GM21526 (cell line): Measurements from ENCODE around the gene ZNF32.

Experiments used
- ATAC-seq: cut with Tn5 transposase; IDR thresholded peaks from one replicate; pipeline ENCODE4 v1.9.1; 2021; ENCODE audit warnings: moderate library complexity; ENCODE audit not compliant: unreplicated experiment, low FRiP score

ZNF32 gene, protein sequence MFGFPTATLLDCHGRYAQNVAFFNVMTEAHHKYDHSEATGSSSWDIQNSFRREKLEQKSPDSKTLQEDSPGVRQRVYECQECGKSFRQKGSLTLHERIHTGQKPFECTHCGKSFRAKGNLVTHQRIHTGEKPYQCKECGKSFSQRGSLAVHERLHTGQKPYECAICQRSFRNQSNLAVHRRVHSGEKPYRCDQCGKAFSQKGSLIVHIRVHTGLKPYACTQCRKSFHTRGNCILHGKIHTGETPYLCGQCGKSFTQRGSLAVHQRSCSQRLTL

DNA sequence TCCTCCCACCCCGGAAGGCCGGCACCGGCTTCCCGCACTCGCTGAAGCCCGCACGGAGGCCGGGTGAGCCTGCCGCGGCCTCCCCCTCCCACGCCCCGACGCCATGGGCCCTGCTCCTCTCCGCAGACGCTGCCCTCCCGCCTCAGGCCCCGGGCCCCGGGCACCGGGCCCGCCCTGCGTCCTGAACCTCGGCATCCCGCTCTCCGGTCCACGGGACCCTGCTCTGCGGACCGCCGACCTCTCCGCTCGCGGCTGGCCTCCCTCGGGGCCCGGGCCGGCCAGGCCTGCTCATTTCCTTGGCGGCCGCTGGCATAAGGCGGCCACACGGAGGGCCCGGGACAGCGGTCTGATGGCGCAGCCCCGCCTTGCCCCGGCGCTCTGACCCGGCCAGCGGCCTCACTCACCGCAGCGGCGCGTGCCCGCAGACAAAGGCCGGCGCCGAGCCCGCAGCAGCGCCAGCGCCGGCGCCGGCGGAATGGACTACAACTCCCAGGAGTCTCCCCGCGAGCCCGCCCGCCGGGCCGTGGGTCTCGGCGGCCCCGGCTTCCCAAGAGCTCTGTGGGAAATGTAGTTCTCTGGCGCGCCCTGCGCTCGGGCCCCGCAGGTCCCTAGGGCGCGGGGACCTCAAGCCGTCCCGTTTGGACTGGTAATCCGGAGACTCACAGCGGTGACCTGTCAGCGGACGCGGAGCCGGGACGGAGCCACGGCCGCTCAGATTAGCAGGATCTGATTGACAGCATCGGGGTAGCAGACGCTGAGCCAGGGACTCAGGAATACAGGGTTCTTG is at the start of gene ZNF32:
ZNF32 (minus strand) TSS at position 484 of the 787 bp plus-strand sequence. CDS start 2,748 bp downstream, outside the sequence.
- ATAC-seq: peak; percentile 99

DNA sequence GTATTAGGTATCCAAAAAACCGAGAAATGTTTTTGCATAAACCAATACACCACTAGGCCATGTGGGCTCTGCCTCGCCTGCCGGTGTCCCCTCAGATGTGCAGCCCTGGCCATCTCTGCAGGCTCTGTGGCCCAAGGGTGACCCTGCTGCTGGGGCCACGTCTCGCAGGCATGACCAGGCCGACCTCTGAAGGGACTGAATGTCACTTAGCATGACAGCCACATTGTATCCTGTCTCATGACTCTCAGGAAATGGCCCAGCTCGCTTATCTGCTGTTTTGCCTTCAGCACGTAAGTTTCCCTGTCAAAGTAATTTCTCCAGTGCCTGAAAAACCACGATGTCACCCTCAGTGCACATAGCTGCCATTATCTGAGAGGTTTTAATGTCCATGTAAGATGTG is 49.5 kb upstream of the ZNF32 start:
- ATAC-seq: no peak

DNA sequence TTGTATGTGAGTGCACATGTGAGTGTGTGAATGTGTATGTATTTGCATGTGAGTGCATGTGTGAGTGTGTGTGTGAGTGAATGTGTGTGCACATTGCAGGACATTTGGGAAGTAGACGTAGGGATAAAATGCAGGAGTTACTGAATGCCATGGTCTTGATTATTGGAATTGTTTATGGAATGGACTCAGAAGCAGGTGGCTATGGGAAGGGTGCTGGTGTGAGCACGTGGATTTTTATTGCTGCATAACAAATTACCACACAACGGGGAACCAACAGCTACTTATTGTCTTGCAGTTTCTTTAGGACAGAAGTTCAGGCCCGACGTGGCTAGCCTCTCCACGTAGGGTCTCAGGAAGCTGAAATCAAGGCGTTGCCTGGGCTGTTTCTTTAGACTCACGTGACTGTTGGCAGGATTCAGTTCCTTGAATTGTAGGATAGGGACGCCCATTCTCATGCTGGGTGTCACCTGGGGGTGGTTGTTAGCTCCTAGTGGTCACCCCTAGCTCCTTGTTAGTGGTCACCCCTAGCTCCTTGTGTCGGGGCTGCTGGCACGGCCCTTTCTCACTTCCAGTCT is 48.3 kb upstream of the ZNF32 start:
- no peak for ATAC-seq

DNA sequence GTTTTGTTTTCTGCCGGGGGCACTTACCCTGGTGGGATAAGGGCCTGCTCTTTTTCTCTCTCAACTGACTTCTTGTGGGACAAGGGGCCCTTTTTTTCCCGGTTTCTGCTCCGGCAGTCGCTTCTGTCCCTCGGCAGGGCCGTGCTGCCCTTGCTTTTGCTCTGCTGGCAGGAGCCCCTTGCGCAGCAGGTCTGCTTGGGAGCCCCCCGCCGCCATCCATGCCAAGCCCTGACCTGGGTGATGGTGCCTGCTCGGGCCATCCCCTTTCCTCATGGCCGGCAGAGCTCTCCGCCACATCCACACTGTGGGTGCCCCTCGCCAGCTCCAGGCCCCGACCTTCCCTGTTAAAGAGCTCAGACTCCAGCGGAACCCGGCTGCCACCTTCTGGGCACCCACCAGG is 47.0 kb upstream of the ZNF32 start:
- ATAC-seq: no peak

DNA sequence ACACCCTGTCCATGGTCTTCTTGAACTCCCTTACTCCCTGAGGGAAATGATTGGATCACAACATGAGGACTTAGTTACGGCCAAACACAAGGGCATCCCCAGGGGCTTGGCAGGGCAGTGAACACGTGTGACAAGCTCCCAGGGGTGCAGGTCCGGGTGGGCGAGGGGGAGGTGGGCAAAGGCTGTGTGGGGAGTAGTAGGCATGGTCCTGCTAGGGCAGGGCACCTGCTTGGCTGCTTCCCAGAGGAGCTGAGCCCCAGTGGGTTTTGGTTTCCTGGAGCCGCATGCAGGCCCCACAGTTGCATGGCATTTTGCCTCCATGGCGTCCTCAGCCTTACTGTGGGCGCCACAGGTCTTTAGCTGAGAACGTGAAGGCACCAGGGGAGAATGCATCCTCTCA is 46.6 kb upstream of the ZNF32 start:
- no peak for ATAC-seq

DNA sequence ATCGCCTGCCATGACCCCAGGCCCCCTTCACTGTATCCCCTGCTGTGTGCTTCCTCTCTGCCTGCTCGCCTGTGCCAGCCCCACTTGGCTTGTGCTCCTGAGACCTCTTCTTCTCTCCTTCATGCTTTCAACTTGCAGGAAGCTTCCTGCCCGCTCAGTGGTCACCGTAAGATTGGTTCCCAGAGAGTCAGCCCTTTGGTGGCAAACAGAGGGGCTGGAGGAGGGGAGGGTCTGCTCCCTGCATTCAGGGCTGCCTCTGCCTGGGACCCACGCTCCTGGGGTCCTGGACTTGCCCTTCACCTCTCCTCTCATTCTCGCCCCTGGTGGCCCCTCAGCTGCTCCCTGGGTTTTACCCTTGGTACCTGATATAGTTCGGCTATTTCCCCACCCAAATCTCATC is 45.8 kb upstream of the ZNF32 start:
- ATAC-seq: no peak

DNA sequence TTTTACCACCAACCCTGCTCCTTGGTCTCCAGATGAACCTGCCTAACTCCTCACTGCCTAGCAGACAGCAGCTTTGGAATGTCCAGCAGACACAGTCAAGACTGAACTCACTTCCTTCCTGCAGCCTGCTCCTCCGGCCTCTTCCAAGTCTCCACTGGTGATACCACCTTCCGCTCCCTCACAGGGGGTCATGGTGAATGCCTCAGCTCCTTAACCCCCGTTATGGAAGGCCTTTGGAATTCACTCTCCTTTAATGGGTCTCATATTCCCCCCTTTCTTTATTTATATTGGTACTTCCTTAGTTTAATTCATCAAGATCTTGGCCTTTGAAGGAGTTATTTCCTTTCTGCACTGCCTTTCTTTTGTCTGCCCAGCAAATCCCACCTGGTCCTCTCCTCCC is 44.9 kb upstream of the ZNF32 start:
- no peak for ATAC-seq

DNA sequence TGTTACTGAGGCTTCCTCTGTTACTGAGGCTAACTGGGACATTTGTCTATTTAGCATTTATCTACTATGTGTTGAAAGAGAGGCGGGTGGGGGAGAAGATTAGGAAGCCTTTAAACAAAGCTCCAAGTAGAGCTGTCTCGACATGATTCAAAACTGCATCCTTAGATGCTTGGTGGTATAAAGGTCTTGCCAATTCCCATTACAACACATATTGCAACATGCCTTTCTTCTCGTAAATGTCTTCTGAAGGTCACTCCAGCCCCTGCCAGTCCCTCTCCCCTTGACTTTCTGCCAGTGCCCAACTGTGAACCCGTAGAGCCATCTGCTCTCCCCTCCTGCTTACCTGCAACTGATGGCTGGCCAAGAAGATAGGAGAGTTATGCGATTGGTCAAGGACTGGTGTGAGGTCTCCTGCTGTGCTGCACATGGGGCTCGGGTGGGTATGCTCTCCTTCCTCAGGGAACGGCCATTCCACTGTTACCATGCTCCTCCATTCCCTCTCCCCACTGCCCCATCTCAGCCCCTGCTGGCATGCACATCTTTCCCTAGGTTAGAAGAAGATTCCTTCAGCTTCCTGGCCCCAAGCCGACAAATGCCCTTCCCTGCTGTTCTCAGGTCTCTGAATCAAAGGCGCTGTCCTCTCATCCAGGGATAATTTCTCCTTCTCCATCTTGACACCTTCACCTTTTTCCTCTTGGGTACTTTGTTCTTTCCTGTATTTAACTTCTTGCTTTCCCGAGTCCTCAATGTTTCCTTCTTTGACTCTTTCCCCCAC is 43.6 kb upstream of the ZNF32 start:
- no peak for ATAC-seq

DNA sequence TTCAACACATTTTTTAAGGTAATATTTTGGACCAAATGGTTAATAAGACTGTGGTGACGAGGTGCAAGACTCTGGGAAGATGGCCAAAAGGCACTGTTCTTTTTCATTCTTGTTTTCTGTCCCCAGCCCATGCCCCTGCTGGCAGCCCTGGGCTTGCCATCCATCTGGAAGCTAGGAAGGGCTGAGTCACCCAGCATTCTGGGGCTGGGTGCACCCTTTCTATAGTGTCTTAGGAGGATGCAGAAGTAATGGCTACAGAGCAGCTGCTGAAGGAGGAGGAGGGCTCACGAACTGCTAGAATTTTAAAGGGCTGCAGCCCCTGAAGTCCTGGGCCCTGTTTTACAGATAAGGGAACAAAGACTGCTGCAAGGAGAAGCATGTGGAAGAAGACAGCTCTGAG is 42.8 kb upstream of the ZNF32 start:
- no peak for ATAC-seq

DNA sequence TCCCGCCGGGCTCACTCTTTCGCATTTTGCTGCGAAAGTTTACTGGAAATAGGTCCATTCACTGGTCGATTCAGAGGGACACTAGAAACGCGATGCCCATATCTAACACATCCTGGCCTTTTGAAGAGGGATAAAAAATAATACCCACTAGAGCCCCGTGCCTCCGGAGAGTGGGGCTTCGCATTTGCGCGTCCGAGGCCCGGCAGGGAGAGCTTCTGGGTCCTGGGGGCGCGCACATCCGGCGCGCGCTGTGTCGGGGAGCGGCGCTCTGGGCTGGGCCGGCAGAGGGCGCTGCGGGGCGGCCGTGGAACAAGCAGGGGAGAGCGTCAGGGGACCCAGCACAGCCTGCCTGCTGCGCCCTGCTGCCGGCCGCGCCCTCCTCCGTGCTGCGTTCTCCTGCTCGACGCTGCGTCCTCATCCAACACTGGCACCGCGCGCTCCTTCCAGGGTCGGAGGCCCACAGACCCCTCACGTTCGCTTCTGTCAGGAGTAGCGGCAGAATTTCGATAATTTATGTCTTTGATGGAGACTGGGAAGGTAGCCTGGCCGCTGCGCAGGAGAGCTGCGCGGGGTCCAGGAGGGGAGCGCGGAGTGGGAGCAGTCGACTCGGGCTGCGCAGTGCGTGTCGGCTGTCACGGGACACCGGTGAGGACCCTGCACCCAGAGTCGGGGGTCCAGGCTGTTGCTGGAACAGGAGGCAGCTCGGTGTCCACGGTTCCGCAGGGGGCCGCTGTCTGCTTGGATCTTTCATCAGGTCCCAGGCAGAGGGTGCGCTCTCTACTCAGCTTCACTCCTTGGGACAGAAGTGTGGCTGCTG is 41.5 kb upstream of the ZNF32 start:
- peak; percentile 97 for ATAC-seq

DNA sequence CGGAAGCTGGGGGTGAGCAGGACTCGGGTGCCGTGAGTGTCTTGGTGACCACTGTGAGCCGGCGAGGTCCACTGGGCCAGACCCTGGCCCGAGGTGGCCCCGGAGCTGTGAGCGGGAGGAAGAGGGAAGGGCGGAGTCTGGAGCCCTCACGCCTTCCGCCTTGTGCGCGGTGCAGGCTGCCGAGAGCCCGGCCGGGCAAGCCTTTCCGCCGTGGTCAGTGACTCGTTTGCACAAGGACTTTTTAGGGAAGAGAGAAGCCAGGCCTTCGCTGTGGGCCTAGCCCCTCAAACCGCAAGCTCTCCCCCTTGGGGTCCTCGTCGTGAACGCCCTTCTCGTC is 40.9 kb upstream of the ZNF32 start:
- no peak for ATAC-seq

DNA sequence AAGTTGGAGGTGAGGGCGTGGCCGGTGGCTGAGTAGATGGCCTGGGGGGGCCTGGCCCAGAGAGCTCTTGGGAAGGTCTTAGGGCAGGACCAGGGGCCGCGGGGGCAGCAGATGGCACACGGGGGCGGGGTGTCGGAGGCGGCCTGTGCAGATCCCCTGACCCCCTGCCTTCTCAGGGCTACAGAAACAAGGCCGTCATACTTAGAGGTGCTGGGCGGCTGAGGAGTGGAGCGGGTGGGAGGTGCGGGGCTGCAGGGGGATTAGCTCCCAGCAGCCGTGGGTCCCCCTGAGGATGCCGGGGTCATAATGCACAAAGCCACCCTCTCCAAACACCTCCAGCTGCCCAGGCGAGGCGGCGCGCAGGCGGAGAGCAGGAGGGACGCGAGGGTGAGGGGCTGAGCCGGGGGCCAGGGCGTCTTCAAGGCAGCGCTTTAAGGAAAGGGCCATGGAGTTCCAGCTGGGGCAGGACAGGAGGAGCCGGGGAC is 40.4 kb upstream of the ZNF32 start:
- ATAC-seq: no peak

DNA sequence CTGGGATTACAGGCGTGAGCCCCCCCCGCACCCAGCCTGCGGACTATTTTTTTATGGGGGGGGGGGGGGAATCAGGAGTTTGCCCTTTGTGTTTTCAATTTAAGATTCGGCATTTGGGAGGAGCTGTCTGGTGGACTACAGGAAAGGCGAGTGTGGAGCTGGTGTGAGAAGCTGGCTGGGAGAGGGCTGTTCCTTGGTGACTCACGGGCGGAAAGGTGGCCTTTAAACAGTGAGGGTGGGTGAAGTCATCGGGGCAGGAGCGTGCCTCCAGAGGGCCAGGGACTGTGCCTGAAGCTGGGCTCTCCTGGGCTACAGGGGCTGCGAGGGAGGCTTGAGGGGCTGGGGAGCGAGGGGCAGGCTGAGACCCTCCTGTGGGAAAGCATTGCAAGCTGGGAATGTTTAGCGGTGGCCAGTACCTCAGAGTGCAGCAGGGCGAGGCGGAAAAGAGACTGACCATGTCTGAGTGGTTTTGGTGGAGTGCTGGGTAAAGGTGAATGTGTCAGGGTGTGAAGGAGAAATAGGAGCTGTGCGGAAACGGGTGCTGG is 39.7 kb upstream of the ZNF32 start:
- no peak for ATAC-seq

DNA sequence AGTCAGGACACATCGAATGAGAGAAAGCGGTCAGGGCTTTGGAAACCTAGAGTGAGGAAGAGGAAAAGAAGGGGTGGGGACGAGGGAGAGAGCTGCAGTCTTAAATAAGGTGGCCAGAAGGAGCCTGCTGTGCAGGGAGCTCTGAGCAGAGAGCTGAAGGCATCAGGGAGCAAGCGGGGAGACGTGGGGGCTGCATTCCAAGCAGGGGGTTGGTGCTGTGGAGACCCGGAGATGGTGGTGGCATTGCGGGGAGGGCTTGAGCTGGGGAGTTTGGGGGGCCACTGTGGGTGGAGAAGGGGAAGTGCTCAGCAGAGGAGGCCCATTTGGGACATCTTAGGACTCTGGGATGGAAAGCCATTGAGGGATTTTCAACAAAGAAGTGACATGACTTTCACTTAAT is 38.7 kb upstream of the ZNF32 start:
- no peak for ATAC-seq

DNA sequence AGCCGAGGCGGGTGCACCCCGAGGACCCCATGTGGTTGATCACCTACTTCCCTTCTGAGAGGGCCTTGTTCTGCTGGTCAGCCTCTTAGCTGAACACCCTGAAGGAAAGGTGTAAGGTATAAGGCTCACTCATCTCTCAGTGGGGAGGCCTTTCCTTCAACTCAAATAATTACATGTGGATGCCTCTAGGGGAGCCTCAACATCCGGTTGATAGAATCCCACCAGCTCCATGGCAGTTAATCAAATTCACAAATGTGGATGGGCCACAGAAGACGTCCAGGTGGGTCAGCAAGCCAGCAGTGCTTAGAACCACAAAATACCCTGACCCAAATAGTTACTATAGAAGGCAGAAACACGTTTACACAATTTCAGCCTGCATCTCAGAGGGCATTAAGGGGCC is 37.7 kb upstream of the ZNF32 start:
- ATAC-seq: no peak

DNA sequence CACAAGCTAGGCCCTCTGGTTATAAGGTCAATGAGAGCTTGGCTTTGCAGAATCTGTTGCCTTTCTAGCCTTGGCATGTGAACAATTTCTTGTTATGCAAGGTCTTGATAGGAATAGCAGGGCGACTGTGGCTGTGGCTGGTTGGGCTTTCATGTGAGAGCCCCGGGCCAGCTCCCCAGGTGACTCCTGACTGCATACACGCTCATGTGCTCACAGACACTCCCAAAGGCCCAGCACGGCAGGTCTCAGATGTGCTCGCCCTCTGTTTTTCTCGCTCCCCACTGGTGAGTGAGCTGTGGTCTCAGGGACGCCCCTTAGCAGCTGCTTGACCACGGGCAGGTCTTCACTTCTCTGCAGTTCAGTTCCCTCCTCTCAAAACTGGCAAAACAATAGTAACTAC is 37.1 kb upstream of the ZNF32 start:
- no peak for ATAC-seq

DNA sequence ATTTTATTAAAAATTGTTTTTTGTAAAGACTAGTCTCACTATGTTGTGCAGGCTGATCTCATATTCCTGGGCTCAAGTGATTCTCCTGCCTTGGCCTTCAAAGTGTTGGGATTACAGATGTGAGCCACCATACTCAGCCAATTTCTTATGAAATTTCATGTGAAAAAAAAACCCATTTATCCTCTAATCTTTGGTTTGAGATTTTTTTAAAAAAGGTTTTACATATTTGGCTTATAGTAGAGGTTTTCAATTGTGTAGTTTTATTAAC is 35.5 kb upstream of the ZNF32 start:
- ATAC-seq: no peak

DNA sequence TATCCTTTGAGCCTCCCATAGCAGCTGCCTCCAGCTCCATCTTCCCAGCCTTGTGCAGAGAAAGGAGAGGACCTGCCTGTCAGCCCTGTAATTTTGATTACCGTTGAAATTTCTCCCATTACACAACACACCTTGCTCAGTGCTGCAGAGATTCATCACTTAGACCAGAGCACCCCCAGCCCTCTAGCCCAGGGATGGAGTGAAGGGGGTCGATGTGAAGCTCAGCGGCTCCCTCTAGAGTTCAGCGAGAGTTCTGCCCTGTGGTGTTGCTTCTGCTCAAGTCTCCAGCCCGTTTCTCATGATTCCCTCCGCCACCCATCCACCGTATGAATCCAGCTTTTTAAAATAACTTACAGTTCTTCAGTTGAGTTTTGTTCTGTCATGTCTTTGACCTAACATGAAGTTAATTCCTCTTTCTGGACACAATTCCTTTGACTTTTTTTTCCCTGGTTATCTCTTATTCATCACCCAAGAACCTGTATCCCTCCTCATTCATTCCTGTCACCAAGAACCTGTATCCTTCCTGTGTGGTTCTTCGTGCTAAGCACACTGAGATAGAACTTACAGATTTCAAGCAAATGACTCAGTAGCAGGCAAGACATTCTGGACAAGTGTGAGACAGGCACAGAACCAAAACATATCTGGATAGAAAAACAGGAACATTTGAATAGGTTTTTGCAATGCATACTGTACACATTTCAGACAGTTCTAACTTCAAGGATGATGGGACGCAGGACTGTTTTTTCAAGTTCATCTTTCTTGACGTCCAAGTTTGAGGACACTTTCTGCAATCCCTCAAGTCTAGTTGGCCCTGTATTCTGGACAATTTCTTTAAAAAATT is 35.0 kb upstream of the ZNF32 start:
- no peak for ATAC-seq

DNA sequence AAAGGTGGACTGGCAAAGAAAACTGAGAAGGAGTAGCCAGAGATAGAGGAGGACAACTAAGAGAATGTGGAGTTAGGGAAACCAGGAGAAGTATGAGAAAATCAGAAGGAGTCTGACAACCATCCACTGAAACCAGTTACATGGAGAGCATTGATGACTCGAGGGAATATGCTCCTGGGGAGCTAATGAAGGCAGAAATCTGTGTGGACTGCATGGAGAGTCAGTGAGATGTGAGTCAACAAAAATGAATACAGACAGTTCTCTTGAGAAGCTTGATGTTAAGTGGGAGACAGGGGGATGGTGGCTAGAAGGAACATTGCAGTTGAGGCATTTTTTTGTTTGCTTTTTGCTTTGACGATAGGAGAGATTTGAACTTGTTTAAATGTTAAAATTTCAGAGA is 34.3 kb upstream of the ZNF32 start:
- no peak for ATAC-seq
